ENCODE data around the gene PLEKHA6. TPM values are rescaled to one million over a fixed set of nuclear protein-coding genes. Genes with fewer than 3 reads are reported as not detected.

PLEKHA6 gene
- total RNA-seq, 6 donors from 2014 or later: 3.3 to 6.9 (median 4.9) TPM

DNA sequence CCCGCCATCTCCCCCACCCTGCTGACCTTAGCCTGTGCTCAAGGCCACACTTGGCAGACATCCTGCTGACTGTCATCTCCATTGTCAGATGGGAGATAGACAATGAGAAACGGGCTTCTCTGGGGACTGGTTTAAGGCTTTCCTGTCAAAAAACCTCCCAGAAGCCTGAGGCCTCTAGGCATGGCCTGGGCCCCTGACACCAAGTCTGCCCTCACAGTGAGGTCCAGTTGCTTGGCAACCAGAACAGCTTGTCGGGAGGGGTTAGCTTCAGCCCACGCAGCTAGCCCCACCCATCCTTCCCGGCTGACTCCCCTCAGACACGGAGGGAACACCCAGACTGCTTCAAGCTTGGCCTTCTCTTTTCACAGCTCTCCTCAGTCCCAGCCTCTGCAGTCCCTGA lies 11.0 kb downstream of the PLEKHA6 start:
- Histone ChIP-seq H3K36me3 (no peaks in the 10 kb centered on the region), H3K4me1 (peaks cover 0 to 21% (median 11%) of the 10 kb centered on the region in 4 donors), H3K27me3 (no peaks in the 10 kb centered on the region), H3K9me3 (no peaks in the 10 kb centered on the region), H3K4me3 (no peak overlapping the region), H3K27ac (peak overlapping the region; percentile 15 to 75 (median 26))
- 15 to 65% methylated on average over 2 to 5 of the region's 6 CpGs for WGBS, 2 donors
- TF ChIP-seq POLR2AphosphoS5 (IDR thresholded peaks at IDR 0.05): peak in 1 of 2 donors; percentile 24
- TF ChIP-seq, protein P1, sequence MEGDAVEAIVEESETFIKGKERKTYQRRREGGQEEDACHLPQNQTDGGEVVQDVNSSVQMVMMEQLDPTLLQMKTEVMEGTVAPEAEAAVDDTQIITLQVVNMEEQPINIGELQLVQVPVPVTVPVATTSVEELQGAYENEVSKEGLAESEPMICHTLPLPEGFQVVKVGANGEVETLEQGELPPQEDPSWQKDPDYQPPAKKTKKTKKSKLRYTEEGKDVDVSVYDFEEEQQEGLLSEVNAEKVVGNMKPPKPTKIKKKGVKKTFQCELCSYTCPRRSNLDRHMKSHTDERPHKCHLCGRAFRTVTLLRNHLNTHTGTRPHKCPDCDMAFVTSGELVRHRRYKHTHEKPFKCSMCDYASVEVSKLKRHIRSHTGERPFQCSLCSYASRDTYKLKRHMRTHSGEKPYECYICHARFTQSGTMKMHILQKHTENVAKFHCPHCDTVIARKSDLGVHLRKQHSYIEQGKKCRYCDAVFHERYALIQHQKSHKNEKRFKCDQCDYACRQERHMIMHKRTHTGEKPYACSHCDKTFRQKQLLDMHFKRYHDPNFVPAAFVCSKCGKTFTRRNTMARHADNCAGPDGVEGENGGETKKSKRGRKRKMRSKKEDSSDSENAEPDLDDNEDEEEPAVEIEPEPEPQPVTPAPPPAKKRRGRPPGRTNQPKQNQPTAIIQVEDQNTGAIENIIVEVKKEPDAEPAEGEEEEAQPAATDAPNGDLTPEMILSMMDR (IDR thresholded peaks at IDR 0.05): no peak
- peak; percentile 70 to 94 for ATAC-seq (ENCODE audit: low FRiP score in 2 of 2)
- peak in 1 of 2 donors; percentile 55 for DNase-seq

DNA sequence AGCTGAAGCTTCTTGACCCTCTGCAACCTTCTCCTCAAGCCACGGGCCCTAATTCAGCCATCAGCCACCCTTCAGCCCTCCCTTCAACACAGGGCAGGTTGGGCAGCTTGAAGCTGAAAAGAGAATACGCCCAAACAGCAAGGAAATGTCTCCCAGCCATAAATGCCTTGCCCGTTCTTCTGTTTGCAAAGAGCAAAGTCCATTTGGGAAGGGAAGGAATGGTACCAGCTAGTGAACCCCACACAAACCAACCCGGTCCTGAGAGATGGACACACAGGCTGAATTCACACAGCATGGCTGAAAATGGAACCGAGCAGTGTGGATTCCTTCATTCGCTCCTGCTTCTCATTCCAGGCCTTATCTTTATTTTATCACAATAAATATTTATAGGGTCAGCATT lies 11.5 kb downstream of the PLEKHA6 start:
- WGBS, 2 donors: 66 to 70% methylated on average over 6 of the region's 6 CpGs
- Histone ChIP-seq H3K27ac (peak overlapping the region; percentile 15 to 75 (median 26)), H3K9me3 (no peaks in the 10 kb centered on the region), H3K27me3 (no peaks in the 10 kb centered on the region), H3K4me3 (no peak overlapping the region), H3K4me1 (peaks cover 0 to 21% (median 11%) of the 10 kb centered on the region in 4 donors), H3K36me3 (no peaks in the 10 kb centered on the region)
- DNase-seq (no peak), ATAC-seq (ENCODE audit: low FRiP score in 2 of 2) (no peak)
- TF ChIP-seq EP300 (IDR thresholded peaks at IDR 0.05): no peak
- TF ChIP-seq, protein P1 (IDR thresholded peaks at IDR 0.05): no peak
- TF ChIP-seq POLR2AphosphoS5 (IDR thresholded peaks at IDR 0.05): no peak
- no peak for TF ChIP-seq POLR2A (IDR thresholded peaks at IDR 0.05)

- no peaks in the 10 kb centered on the region for H3K9me3 ChIP-seq
- no peaks in the 10 kb centered on the region for H3K27me3 ChIP-seq
- 85 to 90% methylated on average over 6 of the region's 6 CpGs for WGBS, 2 donors
- H3K27ac ChIP-seq: no peak overlapping the region
- TF ChIP-seq, protein P1 (IDR thresholded peaks at IDR 0.05): no peak
- no peak for TF ChIP-seq EP300 (IDR thresholded peaks at IDR 0.05)
- no peak for TF ChIP-seq POLR2A (IDR thresholded peaks at IDR 0.05)
- TF ChIP-seq POLR2AphosphoS5 (IDR thresholded peaks at IDR 0.05): no peak
- DNase-seq (no peak), ATAC-seq (ENCODE audit: low FRiP score in 2 of 2) (no peak)
- H3K36me3 ChIP-seq: no peaks in the 10 kb centered on the region
- H3K4me3 ChIP-seq: no peak overlapping the region
- peaks cover 0 to 19% (median 11%) of the 10 kb centered on the region in 4 donors for H3K4me1 ChIP-seq
Observed at GRCh38 chr1:204345941-204346645, 13.6 kb downstream of the PLEKHA6 start.

GRCh38 chr1:204345438-204345841 lies 14.3 kb downstream of the PLEKHA6 start:
- WGBS, 2 donors: 63 to 64% methylated on average over 5 of the region's 5 CpGs
- DNase-seq: no peak
- no peak for ATAC-seq (ENCODE audit: low FRiP score in 2 of 2)
- no peak overlapping the region for H3K27ac ChIP-seq
- no peaks in the 10 kb centered on the region for H3K9me3 ChIP-seq
- no peak for TF ChIP-seq POLR2A (IDR thresholded peaks at IDR 0.05)
- TF ChIP-seq, protein P1 (IDR thresholded peaks at IDR 0.05): no peak
- no peak for TF ChIP-seq POLR2AphosphoS5 (IDR thresholded peaks at IDR 0.05)
- no peak for TF ChIP-seq EP300 (IDR thresholded peaks at IDR 0.05)
- H3K4me3 ChIP-seq: no peak overlapping the region
- H3K36me3 ChIP-seq: no peaks in the 10 kb centered on the region
- H3K4me1 ChIP-seq: peaks cover 0 to 13% (median 9%) of the 10 kb centered on the region in 4 donors
- no peaks in the 10 kb centered on the region for H3K27me3 ChIP-seq
